HG03060 (cell line): Measurements from ENCODE around the gene WNT4.
"Not testable (repeated sequence)": the region's sequence is repeated elsewhere in the genome, so short reads cannot be mapped to it uniquely, and the experiment has no call there.

Experiments
- ATAC-seq: cut with Tn5 transposase; IDR thresholded peaks from one replicate; pipeline ENCODE4 v1.9.1; 2021; ENCODE audit warnings: low read depth, moderate number of reproducible peaks; ENCODE audit not compliant: unreplicated experiment

WNT4 gene

GRCh38 chr1:22114083-22115012 lies 28.5 kb downstream of the WNT4 start:
- no peak for ATAC-seq

GRCh38 chr1:22112554-22112953 lies 30.3 kb downstream of the WNT4 start:
- no peak for ATAC-seq

- ATAC-seq, result no peak
Measured at GRCh38 chr1:22111620-22112019, 31.3 kb downstream of the WNT4 start.

- no peak for ATAC-seq
Measured at GRCh38 chr1:22111115-22111514, 31.8 kb downstream of the WNT4 start.

- ATAC-seq, result no peak
Measured at GRCh38 chr1:22110016-22110415, 32.9 kb downstream of the WNT4 start.

GRCh38 chr1:22108339-22109105 lies 34.4 kb downstream of the WNT4 start:
- ATAC-seq, result no peak

- no peak for ATAC-seq
Measured at GRCh38 chr1:22107126-22107525, 35.8 kb downstream of the WNT4 start.

GRCh38 chr1:22105611-22106207 lies 37.2 kb downstream of the WNT4 start:
- no peak for ATAC-seq

- no peak for ATAC-seq
Measured at GRCh38 chr1:22104865-22105437, 37.9 kb downstream of the WNT4 start.

GRCh38 chr1:22104094-22104493 lies 38.8 kb downstream of the WNT4 start:
- no peak for ATAC-seq

- ATAC-seq, result no peak
Measured at GRCh38 chr1:22102746-22103145, 40.2 kb downstream of the WNT4 start.

- ATAC-seq, result no peak
Measured at GRCh38 chr1:22101995-22102394, 40.9 kb downstream of the WNT4 start.

- ATAC-seq, result no peak
Measured at GRCh38 chr1:22101199-22101598, 41.7 kb downstream of the WNT4 start.

GRCh38 chr1:22100168-22100567 lies 42.7 kb downstream of the WNT4 start:
- ATAC-seq, result no peak

- no peak for ATAC-seq
Measured at GRCh38 chr1:22098752-22099151, 44.1 kb downstream of the WNT4 start.

GRCh38 chr1:22096463-22096862 lies 46.4 kb downstream of the WNT4 start:
- ATAC-seq, result no peak

GRCh38 chr1:22096036-22096435 lies 46.9 kb downstream of the WNT4 start:
- no peak for ATAC-seq

GRCh38 chr1:22093513-22093912 lies 49.4 kb downstream of the WNT4 start:
- no peak for ATAC-seq

- ATAC-seq, result not testable (repeated sequence)
Measured at GRCh38 chr1:22092026-22092768, 50.7 kb downstream of the WNT4 start.

- no peak for ATAC-seq
Measured at GRCh38 chr1:22090867-22091266, 52.0 kb downstream of the WNT4 start.
